Spleen (tissue), 11 donors: Measurements from ENCODE around the gene TMEM273. TPM values are rescaled to one million over a fixed set of nuclear protein-coding genes. Genes with fewer than 3 reads are reported as not detected.

Source experiments
- DNase-seq: peaks from one replicate; pipeline ENCODE4 v3.0.0-alpha.2; 2020
- H3K27ac ChIP-seq, 8 donors: fragments of 200-600 bp; sonication (generic) in 7 of 8; 1 replicate in 4 of 8; 2 replicates in 4 of 8; pipeline versions ENCODE4 v1.5.0 to v1.8.0; 2016 to 2021; ENCODE audit warnings: inconsistent platforms in 4 of 8, mild to moderate bottlenecking in 4 of 8, moderate library complexity in 1 of 8
- H3K27me3 ChIP-seq, 7 donors: fragments of 200-600 bp; sonication (generic) in 6 of 7; replicated peaks in 1 of 7; 1 replicate in 4 of 7; 2 replicates in 3 of 7; pipeline versions ENCODE4 v1.5.0 to v1.8.0; 2016 to 2021; ENCODE audit warnings: inconsistent platforms in 3 of 7, mild to moderate bottlenecking in 1 of 7
- H3K36me3 ChIP-seq, 6 donors: fragments of 200-600 bp; sonication (generic) in 5 of 6; 1 replicate in 4 of 6; 2 replicates in 2 of 6; pipeline versions ENCODE4 v1.5.0 to v1.8.0; 2016 to 2021; ENCODE audit warnings: inconsistent platforms in 2 of 6
- H3K4me1 ChIP-seq, 6 donors: fragments of 200-600 bp; sonication (generic) in 5 of 6; 1 replicate in 3 of 6; 2 replicates in 3 of 6; pipeline versions ENCODE4 v1.5.0 to v1.8.0; 2016 to 2021; ENCODE audit warnings: inconsistent platforms in 3 of 6
- H3K4me3 ChIP-seq, 8 donors: fragments of 200-600 bp; sonication (generic) in 7 of 8; 1 replicate in 4 of 8; 2 replicates in 4 of 8; pipeline versions ENCODE4 v1.5.0 to v1.8.0; 2016 to 2021; ENCODE audit warnings: inconsistent platforms in 4 of 8, mild to moderate bottlenecking in 4 of 8, moderate library complexity in 2 of 8
- H3K9me3 ChIP-seq, 8 donors: fragments of 200-600 bp; sonication (generic) in 7 of 8; 1 replicate in 4 of 8; 2 replicates in 4 of 8; pipeline versions ENCODE4 v1.5.0 to v1.8.0; 2016 to 2021; ENCODE audit warnings: inconsistent platforms in 4 of 8
- POLR2A ChIP-seq, 3 donors: fragments of 450-650 bp; IDR thresholded peaks; one replicate each; pipeline ENCODE4 v1.5.1; 2017; ENCODE audit warnings: antibody characterized with exemption in 3 of 3, mild to moderate bottlenecking in 1 of 3
- POLR2AphosphoS5 ChIP-seq, 3 donors: sonication (generic); formaldehyde crosslinking; IDR thresholded peaks; one replicate each; pipeline ENCODE4 v1.5.1; 2017; ENCODE audit warnings: antibody characterized with exemption in 3 of 3
- WGBS, 5 donors: extraction: QIAGEN DNeasy Blood & Tissue Kit in 3 of 5; methylation state at CpG; one replicate each; pipeline versions ENCODE4 v1.1.5 to v1.1.7; 2013 to 2018; 5-methylcytosine and 5-hydroxymethylcytosine counted together
- intact Hi-C: fragments of 100-400 bp; cut with DNase I; formaldehyde crosslinking; loops from one replicate; pipeline ENCODE4 v1.15.0; 2023; ENCODE audit warnings: low total_unique reads
- polyA plus RNA-seq, 3 donors: library from polyadenylated mRNA; stranded (reverse); fragments of 200-250 nt; gene quantifications; one replicate each; pipeline ENCODE4 v1.2.1, GENCODE V29; 2013
- total RNA-seq, 7 donors: library from RNA; depleted of rRNA in 3 of 7; stranded (reverse); fragments of >200 nt in 3 of 7; fragmentation: NEBNext Ultra II Directional in 4 of 7; extraction: Animal tissue kit (Norgen Biotek cat#: 25700) in 4 of 7; gene quantifications; one replicate each; pipeline versions ENCODE4 v1.1.0 to v1.2.1, GENCODE V29; 2016 to 2021
- TF ChIP-seq, protein P1 (sequence below), 11 experiments: fragments of 200-600 bp in 7 of 11; fragments of 450-650 bp in 4 of 11; sonication (generic) in 4 of 11; IDR thresholded peaks in 8 of 11; conservative IDR thresholded peaks in 3 of 11; 1 replicate in 7 of 11; 2 replicates in 4 of 11; pipeline versions ENCODE4 v1.4.0 to v1.8.0; 2016 to 2021; ENCODE audit warnings: antibody characterized with exemption in 11 of 11, inconsistent platforms in 4 of 11, mild to moderate bottlenecking in 1 of 11
- donor health status: healthy with polysubstance abuse.
- donor health status: DM: no; HTN: no; CAD: no; lungs with moderate emphysema.
- donor health status: DM: no; HTN: no; CAD: no.
- donor health status: Bipolar disorder and iron deficiency.
- donor health status: healthy.
- donor health status: DM: no; HTN: no; CAD: no.
- donor health status: DM: yes; HTN: yes; CAD: no.

The TMEM273 gene
- total and polyA plus RNA-seq, 10 donors, result 25.6 to 64.5 (median 33.4) TPM

- H3K27me3 ChIP-seq, result no peaks in the 10 kb centered on the region
- H3K4me3 ChIP-seq, result no peak overlapping the region
- H3K9me3 ChIP-seq, result no peaks in the 10 kb centered on the region
- no peak overlapping the region for H3K27ac ChIP-seq
- no peaks in the 10 kb centered on the region for H3K36me3 ChIP-seq
- intact Hi-C loops, result no loop called here
- peaks cover 0 to 15% (median 0%) of the 10 kb centered on the region in 6 donors for H3K4me1 ChIP-seq
- 59 to 92% (median 90%) methylated on average over 4 of the region's 4 CpGs for WGBS, 5 donors
- TF ChIP-seq POLR2A (IDR thresholded peaks at IDR 0.05) (no peak), POLR2AphosphoS5 (IDR thresholded peaks at IDR 0.05) (no peak)
- TF ChIP-seq, protein P1, sequence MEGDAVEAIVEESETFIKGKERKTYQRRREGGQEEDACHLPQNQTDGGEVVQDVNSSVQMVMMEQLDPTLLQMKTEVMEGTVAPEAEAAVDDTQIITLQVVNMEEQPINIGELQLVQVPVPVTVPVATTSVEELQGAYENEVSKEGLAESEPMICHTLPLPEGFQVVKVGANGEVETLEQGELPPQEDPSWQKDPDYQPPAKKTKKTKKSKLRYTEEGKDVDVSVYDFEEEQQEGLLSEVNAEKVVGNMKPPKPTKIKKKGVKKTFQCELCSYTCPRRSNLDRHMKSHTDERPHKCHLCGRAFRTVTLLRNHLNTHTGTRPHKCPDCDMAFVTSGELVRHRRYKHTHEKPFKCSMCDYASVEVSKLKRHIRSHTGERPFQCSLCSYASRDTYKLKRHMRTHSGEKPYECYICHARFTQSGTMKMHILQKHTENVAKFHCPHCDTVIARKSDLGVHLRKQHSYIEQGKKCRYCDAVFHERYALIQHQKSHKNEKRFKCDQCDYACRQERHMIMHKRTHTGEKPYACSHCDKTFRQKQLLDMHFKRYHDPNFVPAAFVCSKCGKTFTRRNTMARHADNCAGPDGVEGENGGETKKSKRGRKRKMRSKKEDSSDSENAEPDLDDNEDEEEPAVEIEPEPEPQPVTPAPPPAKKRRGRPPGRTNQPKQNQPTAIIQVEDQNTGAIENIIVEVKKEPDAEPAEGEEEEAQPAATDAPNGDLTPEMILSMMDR (IDR thresholded peaks at IDR 0.05 in 8 of 11, conservative IDR thresholded peaks at IDR 0.05 in 3 of 11), result no peak
- DNase-seq, result no peak
These were observed 48.4 kb downstream of the TMEM273 start for GRCh38 chr10:49139846-49140195.

- Histone ChIP-seq H3K9me3 (no peaks in the 10 kb centered on the region), H3K36me3 (no peaks in the 10 kb centered on the region), H3K4me3 (no peak overlapping the region), H3K27ac (no peak overlapping the region), H3K27me3 (no peaks in the 10 kb centered on the region), H3K4me1 (peaks cover 0 to 20% (median 0%) of the 10 kb centered on the region in 6 donors)
- WGBS, 5 donors, result 46 to 81% (median 74%) methylated on average over 6 to 8 of the region's 8 CpGs
- intact Hi-C loops, result no loop called here
- DNase-seq, result no peak
- TF ChIP-seq POLR2AphosphoS5 (IDR thresholded peaks at IDR 0.05) (no peak), POLR2A (IDR thresholded peaks at IDR 0.05) (no peak)
- TF ChIP-seq, protein P1 (IDR thresholded peaks at IDR 0.05 in 8 of 11, conservative IDR thresholded peaks at IDR 0.05 in 3 of 11), result no peak
These were observed 49.0 kb downstream of the TMEM273 start for GRCh38 chr10:49139028-49139845.

DNA sequence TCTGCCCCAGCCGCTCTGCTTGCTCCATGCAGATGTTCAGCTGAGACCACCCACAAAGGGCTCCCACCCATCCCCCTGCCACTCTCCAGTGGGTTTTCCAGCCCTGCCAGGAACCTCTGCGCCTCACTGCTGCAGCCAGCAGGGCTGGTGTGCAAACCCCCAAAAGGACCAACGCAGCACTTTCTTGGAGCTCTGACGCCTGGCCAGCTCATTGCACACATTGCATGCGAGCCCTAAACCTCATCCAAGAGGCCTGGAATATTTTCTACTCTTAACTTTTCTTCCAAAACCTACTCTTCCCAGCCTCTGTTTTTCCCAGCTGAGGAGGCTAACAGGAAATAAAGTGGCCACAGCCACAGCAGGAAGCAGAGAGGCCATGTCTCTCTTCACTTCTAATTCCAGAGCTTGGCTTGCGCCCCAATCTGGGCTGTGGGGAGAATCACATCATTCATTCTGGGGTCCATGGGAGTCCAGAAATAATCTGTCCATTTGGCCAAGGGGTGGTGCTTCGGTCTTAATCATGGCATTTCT, 49.8 kb downstream of the TMEM273 start:
- peaks cover 0 to 20% (median 0%) of the 10 kb centered on the region in 6 donors for H3K4me1 ChIP-seq
- intact Hi-C loops, result no loop called here
- H3K9me3 ChIP-seq, result no peaks in the 10 kb centered on the region
- no peaks in the 10 kb centered on the region for H3K36me3 ChIP-seq
- no peak for DNase-seq
- H3K27ac ChIP-seq, result no peak overlapping the region
- TF ChIP-seq POLR2AphosphoS5 (IDR thresholded peaks at IDR 0.05) (no peak), POLR2A (IDR thresholded peaks at IDR 0.05) (no peak)
- TF ChIP-seq, protein P1 (IDR thresholded peaks at IDR 0.05 in 8 of 11, conservative IDR thresholded peaks at IDR 0.05 in 3 of 11), result no peak
- 86 to 97% (median 94%) methylated on average over 7 of the region's 7 CpGs for WGBS, 5 donors
- peaks cover 0 to 5% (median 0%) of the 10 kb centered on the region in 7 donors for H3K27me3 ChIP-seq
- H3K4me3 ChIP-seq, result no peak overlapping the region

DNA sequence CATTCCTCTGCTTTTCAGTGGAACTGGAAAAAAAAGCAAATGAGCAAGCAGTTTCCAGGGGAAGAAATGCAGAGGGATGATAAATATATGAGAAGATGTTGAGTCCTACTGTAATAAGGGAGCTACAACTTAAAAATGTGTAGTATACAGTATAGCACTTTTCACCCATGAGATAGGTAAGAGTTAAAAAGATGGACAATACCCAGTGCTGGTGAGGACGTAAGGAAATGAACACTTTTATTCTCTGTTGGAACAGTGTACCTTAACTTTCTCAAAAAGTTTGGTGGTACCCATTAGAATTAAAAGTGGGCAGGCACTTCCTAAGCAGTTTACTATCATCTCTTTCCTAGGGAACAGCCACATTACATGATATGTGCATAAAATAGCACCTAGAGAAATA, 51.7 kb downstream of the TMEM273 start:
- Histone ChIP-seq H3K4me1 (peaks cover 0 to 20% (median 0%) of the 10 kb centered on the region in 6 donors), H3K4me3 (no peak overlapping the region), H3K27ac (peak overlapping the region in 1 of 8 donors; percentile 74), H3K27me3 (peaks cover 0 to 14% (median 0%) of the 10 kb centered on the region in 7 donors), H3K9me3 (no peaks in the 10 kb centered on the region), H3K36me3 (no peaks in the 10 kb centered on the region)
- no peak for DNase-seq
- TF ChIP-seq, protein P1 (IDR thresholded peaks at IDR 0.05 in 8 of 11, conservative IDR thresholded peaks at IDR 0.05 in 3 of 11), result no peak
- TF ChIP-seq POLR2AphosphoS5 (IDR thresholded peaks at IDR 0.05) (no peak), POLR2A (IDR thresholded peaks at IDR 0.05) (no peak)
- 68 to 86% (median 73%) methylated on average over 1 of the region's 1 CpG for WGBS, 5 donors
- intact Hi-C loops, result no loop called here
